BE2C (cell line): ENCODE results near the gene SETD7.
A peak's percentile ranks its signal among the peaks of the same experiment; 100 is the strongest.

Experiments
- DNase-seq: peaks from one replicate; pipeline ENCODE4 v3.0.0-alpha.2; 2020
- H3K27me3 ChIP-seq: fragments of 250-450 bp; sonication (Bioruptor Pico); 2 replicates; pipeline ENCODE4 v1.5.1; 2020; ENCODE audit warnings: mild to moderate bottlenecking
- H3K36me3 ChIP-seq: fragments of 250-450 bp; sonication (Bioruptor Pico); 2 replicates; pipeline ENCODE4 v1.5.1; 2020; ENCODE audit warnings: mild to moderate bottlenecking
- H3K4me1 ChIP-seq: fragments of 250-450 bp; sonication (Bioruptor Pico); 2 replicates; pipeline ENCODE4 v1.5.1; 2020
- H3K4me3 ChIP-seq: 2 replicates; pipeline ENCODE4 v1.5.1; 2011; ENCODE audit warnings: low read depth, low read length
- H3K9me3 ChIP-seq: fragments of 250-450 bp; sonication (Bioruptor Pico); 2 replicates; pipeline ENCODE4 v1.5.1; 2020
- TF ChIP-seq, protein P1 (sequence below): IDR thresholded peaks from 2 replicates; pipeline ENCODE4 v1.5.1; 2012; ENCODE audit warnings: mild to moderate bottlenecking, low read depth, low read length

SETD7 gene

DNA sequence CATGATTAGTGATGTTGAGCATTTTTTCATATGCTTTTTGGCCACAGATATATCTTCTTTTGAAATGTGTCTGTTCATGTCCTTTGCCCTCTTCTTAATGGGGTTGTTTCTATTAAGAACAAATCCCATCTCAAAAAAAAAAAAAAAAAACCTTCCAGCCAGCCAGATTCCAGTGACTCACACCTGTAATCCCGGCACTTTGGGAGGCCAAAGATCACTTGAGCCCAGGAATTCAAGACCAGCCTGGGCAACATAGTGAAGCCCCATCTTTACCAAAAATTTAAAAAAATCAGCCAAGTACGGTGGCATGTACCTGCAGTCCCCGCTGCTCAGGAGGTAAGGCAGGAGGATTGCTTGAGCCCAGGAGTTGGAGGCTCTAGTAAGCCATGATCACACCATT lies 97.0 kb downstream of the SETD7 start:
- DNase-seq, result no peak
- TF ChIP-seq, protein P1, sequence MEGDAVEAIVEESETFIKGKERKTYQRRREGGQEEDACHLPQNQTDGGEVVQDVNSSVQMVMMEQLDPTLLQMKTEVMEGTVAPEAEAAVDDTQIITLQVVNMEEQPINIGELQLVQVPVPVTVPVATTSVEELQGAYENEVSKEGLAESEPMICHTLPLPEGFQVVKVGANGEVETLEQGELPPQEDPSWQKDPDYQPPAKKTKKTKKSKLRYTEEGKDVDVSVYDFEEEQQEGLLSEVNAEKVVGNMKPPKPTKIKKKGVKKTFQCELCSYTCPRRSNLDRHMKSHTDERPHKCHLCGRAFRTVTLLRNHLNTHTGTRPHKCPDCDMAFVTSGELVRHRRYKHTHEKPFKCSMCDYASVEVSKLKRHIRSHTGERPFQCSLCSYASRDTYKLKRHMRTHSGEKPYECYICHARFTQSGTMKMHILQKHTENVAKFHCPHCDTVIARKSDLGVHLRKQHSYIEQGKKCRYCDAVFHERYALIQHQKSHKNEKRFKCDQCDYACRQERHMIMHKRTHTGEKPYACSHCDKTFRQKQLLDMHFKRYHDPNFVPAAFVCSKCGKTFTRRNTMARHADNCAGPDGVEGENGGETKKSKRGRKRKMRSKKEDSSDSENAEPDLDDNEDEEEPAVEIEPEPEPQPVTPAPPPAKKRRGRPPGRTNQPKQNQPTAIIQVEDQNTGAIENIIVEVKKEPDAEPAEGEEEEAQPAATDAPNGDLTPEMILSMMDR, result no peak
- no peaks in the 10 kb centered on the region for H3K27me3 ChIP-seq
- H3K9me3 ChIP-seq, result no peaks in the 10 kb centered on the region
- H3K36me3 ChIP-seq, result no peaks in the 10 kb centered on the region
- no peak overlapping the region for H3K4me3 ChIP-seq
- H3K4me1 ChIP-seq, result no peaks in the 10 kb centered on the region

DNA sequence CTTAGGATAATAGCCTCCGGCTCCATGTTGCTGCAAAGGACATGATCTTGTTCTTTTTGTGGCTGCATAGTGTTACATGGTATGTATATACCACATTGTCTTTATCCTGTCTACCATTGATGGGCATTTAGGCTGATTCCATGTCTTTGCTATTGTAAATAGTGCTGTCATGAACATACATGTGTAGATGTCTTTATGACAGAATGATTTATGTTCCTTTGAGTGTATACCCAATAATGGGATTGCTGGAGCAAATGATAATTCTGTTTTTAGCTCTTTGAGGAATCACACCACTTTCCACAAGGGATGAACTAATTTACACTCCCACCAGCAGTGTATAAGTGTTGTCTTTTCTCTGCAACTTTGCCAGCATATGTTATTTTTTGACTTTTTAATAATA lies 97.5 kb downstream of the SETD7 start:
- TF ChIP-seq, protein P1, result no peak
- Histone ChIP-seq H3K4me3 (no peak overlapping the region), H3K27me3 (no peaks in the 10 kb centered on the region), H3K4me1 (no peaks in the 10 kb centered on the region), H3K9me3 (no peaks in the 10 kb centered on the region), H3K36me3 (no peaks in the 10 kb centered on the region)
- DNase-seq, result no peak

DNA sequence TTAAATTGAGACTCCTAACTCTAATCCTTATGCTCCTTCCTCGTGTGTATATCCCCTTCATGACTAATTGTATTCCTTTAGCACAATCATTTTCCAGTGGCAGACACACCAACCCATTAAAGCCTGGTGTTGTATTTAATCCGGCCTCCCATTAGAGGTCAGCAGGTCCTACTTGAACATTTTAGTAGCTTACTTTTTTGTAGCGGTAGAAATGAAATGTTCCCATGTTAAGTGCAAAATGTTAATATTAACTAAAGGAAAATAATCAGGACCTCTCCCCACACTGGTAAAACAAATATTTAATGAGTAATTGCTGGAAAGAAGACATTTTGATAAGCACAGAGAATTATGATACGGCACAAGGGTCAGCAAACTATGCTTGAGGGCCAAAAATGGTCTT lies 98.7 kb downstream of the SETD7 start:
- Histone ChIP-seq H3K4me1 (no peaks in the 10 kb centered on the region), H3K27me3 (no peaks in the 10 kb centered on the region), H3K9me3 (no peaks in the 10 kb centered on the region), H3K36me3 (no peaks in the 10 kb centered on the region), H3K4me3 (no peak overlapping the region)
- TF ChIP-seq, protein P1, result no peak
- DNase-seq, result no peak

DNA sequence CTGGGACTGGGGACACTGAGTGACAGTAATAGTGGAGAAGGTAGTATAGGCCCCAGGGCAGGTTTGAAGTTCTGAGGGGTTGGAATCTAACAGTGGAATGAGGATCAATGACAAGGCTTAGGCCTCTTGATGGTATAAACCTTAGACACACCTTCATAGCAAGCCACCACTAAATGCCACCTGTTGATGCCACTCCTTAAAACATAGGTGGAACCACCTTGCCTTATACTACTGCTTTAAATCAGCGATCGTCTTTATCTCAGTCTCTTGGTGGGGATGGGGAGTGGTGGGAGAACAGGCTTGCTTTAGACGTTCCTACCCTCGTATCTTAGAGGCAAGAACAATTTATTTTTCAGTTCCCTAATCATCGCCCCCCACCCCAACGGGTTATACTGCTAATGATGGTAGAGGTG lies 100.9 kb downstream of the SETD7 start:
- H3K4me1 ChIP-seq, result no peaks in the 10 kb centered on the region
- H3K4me3 ChIP-seq, result peak overlapping the region; percentile 90
- no peaks in the 10 kb centered on the region for H3K36me3 ChIP-seq
- no peak for DNase-seq
- no peaks in the 10 kb centered on the region for H3K9me3 ChIP-seq
- TF ChIP-seq, protein P1, result no peak
- no peaks in the 10 kb centered on the region for H3K27me3 ChIP-seq

DNA sequence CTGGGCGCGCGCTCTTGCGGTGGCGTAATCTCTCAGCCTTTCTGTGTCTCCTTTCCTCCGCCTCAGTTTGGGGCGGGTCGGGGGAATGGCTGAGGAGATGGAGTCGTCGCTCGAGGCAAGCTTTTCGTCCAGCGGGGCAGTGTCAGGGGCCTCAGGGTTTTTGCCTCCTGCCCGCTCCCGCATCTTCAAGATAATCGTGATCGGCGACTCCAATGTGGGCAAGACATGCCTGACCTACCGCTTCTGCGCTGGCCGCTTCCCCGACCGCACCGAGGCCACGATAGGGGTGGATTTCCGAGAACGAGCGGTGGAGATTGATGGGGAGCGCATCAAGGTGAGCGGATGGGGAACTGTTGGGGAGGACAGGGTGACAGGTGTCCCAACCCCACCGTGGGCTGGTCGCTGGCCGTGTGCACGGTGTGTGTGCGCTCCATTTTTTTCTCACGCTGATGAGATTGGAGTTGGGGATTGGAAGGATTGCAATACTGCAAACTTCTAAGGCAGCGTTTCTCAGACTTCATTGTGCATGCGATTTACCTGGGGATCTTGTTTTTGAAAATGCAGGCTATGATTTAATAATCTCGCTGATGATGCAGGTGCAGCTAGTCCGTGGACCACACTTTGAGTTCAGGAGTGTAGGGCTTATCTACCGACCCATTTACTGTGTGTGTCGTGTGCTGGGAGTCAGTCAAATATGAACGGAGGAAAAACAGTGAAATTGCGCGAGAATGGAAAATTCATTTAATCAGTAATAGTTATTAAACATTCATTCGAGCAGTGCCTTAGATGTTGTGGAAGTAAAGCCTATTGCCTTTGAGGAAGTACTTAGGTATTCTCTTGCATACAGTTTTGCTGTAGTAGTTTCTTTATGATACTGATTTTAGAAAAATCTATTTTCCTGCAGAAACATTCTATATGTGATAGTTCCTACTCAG lies 101.6 kb downstream of the SETD7 start, which contains the start of gene RAB33B:
TSS of gene RAB33B (plus strand) at position 11 of the 935 bp plus-strand sequence. CDS start at position 86, 75 bp downstream.
- Histone ChIP-seq H3K9me3 (no peaks in the 10 kb centered on the region), H3K36me3 (no peaks in the 10 kb centered on the region), H3K4me1 (no peaks in the 10 kb centered on the region), H3K27me3 (no peaks in the 10 kb centered on the region), H3K4me3 (peak within 1 kb of the TSS; percentile 90)
- DNase-seq, result no peak
- TF ChIP-seq, protein P1, result no peak
